ENCODE results near the gene HAUS5.

DNA sequence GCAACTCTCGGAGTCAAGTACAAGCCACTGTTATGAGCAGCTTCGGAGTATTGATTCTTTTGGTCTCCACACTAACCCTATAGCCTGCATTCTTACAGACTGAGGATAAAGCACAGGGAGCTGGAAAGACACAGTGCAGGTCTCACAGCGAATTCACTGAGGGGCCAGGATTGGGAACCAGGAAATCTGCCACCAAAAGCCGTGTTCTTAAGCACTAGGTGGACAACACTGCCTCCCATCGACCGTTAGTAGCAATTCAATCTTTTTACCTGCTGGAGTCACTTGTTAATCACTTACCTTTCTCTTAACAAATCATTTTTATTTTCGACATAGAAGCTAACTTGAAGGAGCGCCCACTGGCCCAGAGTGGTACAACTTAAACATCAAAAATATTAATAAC lies 20.3 kb upstream of the HAUS5 start:
- TF ChIP-seq TAF7 (optimal IDR thresholded peaks at IDR 0.05; ENCODE audit: borderline replicate concordance, low read depth, low read length) (no peak), POU5F1 (IDR thresholded peaks at IDR 0.05; ENCODE audit: low read depth, low read length) (no peak)
